NCI-H2227 (cell line): ENCODE results near the gene SMARCA4.
"Not testable (repeated sequence)": the region's sequence is repeated elsewhere in the genome, so short reads cannot be mapped to it uniquely, and the experiment has no call there.

Source experiments
- DNase-seq: peaks from one replicate; lab custom pipeline; 2025; ENCODE audit not compliant: unreplicated experiment; lab: John Stamatoyannopoulos, UW

Gene SMARCA4

DNA sequence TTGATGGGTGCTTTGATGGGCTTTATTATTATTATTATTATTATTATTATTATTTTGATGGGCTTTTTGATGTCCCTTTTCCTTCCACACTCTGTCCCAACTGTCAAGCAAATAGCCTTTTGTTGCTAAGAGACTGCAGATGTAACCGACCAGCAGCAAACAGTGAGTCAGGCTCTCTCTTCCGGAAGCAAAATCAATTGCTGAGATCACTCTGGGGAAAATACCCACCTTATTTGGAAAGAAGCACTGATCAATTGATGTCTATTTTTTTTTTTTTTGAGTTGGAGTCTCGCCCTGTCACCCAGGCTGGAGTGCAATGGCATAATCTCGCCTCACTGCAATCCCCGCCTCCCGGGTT lies 131.3 kb downstream of the SMARCA4 start:
- no peak for DNase-seq

DNA sequence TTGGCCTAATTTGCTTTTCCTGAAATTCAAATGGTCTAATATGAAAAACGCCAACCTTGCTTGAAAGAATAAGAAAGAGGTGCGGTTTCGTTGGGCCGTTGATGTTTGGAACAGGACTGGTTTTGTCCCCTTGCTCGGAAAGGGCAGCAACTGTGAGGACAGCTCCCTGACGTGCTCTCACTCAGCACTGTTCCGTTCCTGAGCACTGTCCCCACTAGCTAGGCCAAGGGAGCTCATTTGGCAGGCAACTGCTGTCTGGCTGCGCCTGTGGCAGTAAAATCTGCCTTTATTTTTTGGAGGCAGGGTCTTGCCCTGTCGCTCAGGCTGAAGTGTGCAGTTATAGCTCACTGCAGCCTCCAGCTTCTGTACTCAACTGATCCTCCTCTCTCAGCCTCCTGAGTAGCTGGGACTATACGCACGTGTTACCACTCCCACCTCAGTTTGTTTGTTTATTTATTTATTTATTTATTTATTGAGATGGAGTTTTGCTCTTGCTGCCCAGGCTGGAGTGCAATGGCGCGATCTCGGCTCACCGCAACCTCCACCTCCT lies 132.9 kb downstream of the SMARCA4 start:
- DNase-seq, result no peak

DNA sequence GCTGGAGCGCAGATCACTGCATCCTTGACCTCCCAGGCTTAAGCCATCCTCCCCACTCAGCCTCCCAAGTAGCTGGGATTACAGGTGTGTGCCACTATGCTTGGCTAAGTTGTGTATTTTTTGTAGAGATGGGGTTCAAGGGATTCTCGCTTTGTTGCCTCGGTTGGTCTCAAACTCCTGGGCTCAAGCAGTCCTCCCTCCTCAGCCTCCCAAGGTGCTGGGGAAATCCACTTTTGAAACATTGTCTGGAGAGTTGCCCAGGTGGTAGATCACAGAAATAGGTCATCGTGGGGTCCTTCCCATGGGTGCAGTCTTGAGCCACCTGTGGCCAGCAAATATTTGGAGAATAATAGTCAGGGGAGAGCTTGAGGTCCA lies 133.7 kb downstream of the SMARCA4 start:
- no peak for DNase-seq

DNA sequence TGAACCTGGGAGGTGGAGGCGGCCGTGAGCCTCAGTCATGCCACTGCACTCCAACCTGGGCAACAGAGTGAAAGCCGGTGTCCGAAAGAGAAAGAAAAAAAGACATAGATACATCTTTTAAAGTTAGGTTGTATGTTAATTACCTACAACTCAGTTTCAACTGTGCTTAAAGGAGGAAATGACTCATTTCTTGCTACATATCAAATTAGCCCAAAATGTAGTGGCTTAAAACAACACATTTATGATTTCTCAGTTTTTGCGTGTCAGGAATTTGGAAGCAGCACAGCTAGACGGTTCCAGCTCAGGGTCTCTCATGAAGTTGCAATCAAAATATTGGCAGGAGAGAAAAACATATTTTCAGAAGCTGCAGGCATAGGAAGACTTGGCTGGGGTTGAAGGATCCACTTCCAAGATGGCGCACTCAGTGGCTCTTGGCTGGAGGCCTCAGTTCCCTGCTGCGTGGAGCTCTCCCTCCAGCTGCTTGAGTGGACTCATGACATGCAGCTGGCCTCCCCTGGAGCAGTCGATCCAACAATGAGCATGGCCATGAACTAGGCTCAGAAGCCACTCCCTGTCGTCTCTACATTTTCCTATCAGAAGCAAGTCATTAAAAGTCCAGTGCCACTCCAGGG lies 135.5 kb downstream of the SMARCA4 start:
- DNase-seq, result no peak

DNA sequence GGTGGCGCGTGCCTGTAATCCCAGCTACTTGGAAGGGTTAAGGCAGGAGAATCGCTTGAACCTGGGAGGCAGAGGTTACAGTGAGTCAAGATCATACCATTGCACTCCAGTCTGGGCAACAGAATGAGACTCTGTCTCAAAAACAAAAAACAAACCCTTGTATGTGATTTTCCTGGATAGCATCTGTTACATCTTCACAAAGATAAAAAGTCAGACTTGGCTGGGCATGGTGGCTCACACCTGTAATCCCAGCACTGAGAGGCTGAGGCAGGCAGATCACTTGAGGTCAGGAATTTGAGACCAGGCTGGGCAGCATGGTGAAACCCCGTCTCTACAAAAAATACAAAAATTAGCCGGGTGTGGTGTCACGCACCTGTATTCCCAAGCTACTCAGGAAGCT lies 136.5 kb downstream of the SMARCA4 start:
- DNase-seq, result not testable (repeated sequence)

DNA sequence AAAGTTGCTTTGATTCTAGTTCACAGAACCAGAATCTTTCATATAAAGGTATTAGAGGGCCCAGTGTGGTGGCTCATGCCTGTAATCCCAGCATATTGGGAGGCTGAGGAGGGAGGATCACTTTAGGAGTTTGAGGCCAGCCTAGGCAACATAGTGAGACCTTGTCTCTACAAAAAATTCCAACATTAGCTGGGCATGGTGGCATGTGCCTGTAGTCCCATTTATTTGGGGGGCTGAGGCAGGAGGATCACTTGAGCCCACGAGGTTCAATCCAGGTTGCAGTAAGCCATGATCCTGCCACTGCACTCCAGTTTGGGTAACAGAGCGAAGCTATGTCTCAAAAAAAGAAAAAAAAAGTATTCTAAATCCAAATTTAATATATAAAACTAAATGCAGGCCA lies 137.5 kb downstream of the SMARCA4 start:
- DNase-seq, result no peak

DNA sequence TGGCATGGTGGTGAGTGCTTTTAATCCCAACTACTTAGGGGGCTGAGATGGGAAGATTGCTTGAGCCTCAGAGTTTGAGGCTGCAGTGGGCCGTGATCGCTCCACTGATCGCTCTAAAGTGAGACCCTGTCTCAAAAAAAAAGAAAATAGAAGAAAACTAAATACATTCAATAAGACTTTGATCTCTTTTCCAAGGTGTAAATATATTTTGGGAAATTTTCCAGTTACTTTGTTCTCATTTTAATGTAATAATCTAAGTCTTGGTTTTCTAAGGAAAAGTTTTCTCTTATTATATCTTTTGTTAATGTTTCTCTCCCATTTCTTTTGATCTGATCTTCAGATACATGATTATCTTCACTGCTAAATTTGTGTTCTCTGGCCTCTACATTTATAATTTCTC lies 138.0 kb downstream of the SMARCA4 start:
- no peak for DNase-seq

DNA sequence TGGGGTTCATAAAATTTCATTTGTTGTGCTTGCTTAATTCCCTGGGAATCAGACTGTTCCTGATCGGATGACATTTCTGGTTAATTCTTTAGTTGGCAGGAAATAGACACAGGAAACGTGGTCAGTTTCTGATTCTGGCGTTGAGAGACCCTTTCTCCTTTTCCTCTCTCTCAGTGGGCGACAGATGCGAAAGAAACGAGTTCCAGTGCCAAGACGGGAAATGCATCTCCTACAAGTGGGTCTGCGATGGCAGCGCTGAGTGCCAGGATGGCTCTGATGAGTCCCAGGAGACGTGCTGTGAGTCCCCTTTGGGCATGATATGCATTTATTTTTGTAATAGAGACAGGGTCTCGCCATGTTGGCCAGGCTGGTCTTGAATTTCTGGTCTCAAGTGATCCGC lies 139.2 kb downstream of the SMARCA4 start:
- DNase-seq, result no peak

DNA sequence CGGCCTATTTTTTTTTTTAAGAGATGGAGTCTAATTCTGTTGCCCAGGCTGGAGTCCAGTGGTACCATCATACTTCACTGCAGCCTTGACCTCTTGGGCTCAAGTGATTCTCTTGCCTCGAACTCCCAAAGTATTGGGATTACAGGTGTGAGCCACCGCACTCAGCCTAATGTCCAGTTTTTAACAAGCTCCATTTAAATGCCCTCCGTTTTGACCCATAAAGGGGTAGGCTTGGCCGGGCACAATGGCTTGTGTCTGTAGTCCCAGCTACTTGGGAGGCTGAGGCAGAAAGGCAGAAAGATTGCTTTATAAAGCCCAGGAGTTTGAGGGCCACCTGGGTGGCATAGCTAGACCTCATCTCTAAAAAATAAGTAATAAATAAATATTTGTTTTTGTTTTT lies 140.2 kb downstream of the SMARCA4 start:
- DNase-seq, result no peak

DNA sequence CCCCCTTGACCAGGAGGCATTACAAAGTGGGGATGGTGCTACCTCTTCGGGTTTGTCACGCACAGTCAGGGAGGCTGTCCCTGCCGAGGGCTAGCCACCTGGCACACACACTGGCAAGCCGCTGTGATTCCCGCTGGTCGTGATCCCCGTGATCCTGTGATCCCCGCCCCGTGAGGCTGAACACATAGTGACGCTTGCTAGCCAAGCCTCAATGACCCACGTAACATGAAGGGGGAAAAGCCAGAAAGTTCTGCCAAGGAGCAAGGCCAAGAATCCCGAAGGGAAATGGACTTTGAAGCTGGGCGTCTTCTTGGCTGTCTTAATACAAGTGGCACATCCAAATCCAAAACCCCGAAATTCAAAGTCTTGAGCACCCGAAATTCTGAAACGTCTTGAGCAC lies 142.1 kb downstream of the SMARCA4 start:
- no peak for DNase-seq

DNA sequence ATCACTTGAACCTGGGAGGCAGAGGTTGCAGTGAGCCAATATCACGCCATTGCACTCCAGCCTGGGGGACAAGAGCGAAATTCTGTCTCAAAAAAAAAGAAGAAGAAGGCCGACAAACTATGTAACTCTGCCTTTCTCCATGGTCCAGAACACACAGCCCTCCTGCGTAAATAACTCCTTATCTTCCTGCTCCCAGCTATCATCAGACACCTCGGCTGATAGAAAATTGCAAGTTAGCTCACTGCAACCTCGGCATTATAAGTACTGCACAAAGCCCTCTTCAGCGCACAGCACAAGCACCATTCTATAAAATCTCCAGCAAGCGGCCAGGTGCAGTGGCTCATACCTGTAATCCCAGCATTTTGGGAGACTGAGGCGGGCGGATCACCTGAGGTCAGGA lies 142.8 kb downstream of the SMARCA4 start:
- not testable (repeated sequence) for DNase-seq

DNA sequence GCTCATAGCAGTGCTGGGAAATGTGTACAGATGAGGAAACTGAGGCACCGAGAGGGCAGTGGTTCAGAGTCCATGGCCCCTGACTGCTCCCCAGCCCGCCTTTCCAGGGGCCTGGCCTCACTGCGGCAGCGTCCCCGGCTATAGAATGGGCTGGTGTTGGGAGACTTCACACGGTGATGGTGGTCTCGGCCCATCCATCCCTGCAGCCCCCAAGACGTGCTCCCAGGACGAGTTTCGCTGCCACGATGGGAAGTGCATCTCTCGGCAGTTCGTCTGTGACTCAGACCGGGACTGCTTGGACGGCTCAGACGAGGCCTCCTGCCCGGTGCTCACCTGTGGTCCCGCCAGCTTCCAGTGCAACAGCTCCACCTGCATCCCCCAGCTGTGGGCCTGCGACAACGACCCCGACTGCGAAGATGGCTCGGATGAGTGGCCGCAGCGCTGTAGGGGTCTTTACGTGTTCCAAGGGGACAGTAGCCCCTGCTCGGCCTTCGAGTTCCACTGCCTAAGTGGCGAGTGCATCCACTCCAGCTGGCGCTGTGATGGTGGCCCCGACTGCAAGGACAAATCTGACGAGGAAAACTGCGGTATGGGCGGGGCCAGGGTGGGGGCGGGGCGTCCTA lies 144.3 kb downstream of the SMARCA4 start:
- no peak for DNase-seq

DNA sequence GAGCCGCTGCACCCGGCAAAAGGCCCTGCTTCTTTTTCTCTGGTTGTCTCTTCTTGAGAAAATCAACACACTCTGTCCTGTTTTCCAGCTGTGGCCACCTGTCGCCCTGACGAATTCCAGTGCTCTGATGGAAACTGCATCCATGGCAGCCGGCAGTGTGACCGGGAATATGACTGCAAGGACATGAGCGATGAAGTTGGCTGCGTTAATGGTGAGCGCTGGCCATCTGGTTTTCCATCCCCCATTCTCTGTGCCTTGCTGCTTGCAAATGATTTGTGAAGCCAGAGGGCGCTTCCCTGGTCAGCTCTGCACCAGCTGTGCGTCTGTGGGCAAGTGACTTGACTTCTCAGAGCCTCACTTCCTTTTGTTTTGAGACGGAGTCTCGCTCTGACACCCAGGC lies 145.6 kb downstream of the SMARCA4 start:
- no peak for DNase-seq

DNA sequence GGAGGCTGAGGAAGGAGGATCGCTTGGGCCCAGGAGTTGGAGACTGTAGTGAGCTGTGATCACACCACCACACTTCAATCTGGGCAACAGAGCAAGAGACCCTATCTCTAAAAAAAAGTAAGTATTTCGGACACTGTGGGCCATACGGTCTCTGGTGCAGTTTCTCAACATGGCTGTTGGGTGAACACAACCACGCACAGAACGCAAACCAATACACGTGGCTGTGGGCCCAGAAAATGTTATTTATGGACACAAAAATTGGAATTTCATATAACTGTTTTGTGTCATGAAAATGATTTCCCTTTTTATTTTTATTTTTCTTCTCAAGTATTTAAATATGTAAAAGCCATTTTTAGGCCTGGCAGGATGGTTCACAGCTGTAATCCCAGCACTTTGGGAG lies 147.9 kb downstream of the SMARCA4 start:
- no peak for DNase-seq

DNA sequence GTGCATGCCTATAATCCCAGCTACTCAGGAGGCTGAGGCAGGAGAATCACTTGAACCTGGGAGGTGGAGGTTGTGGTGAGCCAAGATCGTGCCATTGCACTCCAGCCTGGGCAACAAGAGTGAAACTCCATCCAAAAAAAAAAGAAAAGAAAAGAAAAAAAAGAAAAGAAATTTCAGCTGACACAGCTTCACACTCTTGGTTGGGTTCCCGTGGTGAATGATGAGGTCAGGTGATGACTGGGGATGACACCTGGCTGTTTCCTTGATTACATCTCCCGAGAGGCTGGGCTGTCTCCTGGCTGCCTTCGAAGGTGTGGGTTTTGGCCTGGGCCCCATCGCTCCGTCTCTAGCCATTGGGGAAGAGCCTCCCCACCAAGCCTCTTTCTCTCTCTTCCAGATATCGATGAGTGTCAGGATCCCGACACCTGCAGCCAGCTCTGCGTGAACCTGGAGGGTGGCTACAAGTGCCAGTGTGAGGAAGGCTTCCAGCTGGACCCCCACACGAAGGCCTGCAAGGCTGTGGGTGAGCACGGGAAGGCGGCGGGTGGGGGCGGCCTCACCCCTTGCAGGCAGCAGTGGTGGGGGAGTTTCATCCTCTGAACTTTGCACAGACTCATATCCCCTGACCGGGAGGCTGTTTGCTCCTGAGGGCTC lies 150.4 kb downstream of the SMARCA4 start:
- DNase-seq, result no peak

DNA sequence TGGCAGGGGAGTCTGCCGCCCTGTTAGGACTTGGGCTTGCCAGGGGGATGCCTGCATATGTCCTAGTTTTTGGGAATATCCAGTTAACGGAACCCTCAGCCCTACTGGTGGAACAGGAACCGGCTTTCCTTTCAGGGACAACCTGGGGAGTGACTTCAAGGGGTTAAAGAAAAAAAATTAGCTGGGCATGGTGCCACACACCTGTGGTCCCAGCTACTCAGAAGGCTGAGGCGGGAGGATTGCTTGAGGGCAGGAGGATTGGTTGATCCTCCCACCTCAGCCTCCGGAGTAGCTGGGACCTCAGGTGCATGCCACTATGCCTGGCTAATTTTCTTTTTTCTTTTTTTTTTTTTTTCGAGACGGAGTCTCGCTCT lies 150.9 kb downstream of the SMARCA4 start:
- DNase-seq, result no peak
